ENCODE data around the gene MEGF10.

The MEGF10 gene

GRCh38 chr5:127451096-127451495, 160.5 kb downstream of the MEGF10 start:
- DNase-seq: no peak

- DNase-seq: no peak
Measured at GRCh38 chr5:127452626-127453025, 162.0 kb downstream of the MEGF10 start.

- no peak for DNase-seq
Measured at GRCh38 chr5:127471211-127471610, 180.6 kb downstream of the MEGF10 start.

- no peak for DNase-seq
Measured at GRCh38 chr5:127472700-127473099, 182.1 kb downstream of the MEGF10 start.

GRCh38 chr5:127486471-127486870, 195.9 kb downstream of the MEGF10 start:
- DNase-seq: no peak

GRCh38 chr5:127492854-127493738, 202.5 kb downstream of the MEGF10 start:
- no peak for DNase-seq

GRCh38 chr5:127498548-127498947, 208.0 kb downstream of the MEGF10 start:
- DNase-seq: no peak

GRCh38 chr5:127505905-127506304, 215.3 kb downstream of the MEGF10 start:
- DNase-seq: no peak

GRCh38 chr5:127506616-127507015, 216.0 kb downstream of the MEGF10 start:
- DNase-seq: no peak

- no peak for DNase-seq
Measured at GRCh38 chr5:127508644-127509373, 218.2 kb downstream of the MEGF10 start.
